Neural crest cell (in vitro differentiated cells): Measurements from ENCODE around the gene GAB2. TPM values are rescaled to one million over a fixed set of nuclear protein-coding genes. Genes with fewer than 3 reads are reported as not detected.

ENCODE experiments used
- DNase-seq: peaks from one replicate; pipeline ENCODE4 v3.0.0; 2021; ENCODE audit warnings: low read depth, mixed read lengths, low spot score
- H3K27ac Mint-ChIP-seq: one replicate; pipeline ENCODE4 v1.8.0; 2021; ENCODE audit warnings: mild to moderate bottlenecking, mixed read lengths; ENCODE audit not compliant: unreplicated experiment
- H3K27me3 Mint-ChIP-seq: 2 replicates; pipeline ENCODE4 v1.8.0; 2021; ENCODE audit warnings: low read depth, mild to moderate bottlenecking, mixed read lengths
- H3K36me3 Mint-ChIP-seq: 2 replicates; pipeline ENCODE4 v1.8.0; 2021; ENCODE audit warnings: low read depth, mild to moderate bottlenecking, mixed read lengths
- H3K4me1 Mint-ChIP-seq: 2 replicates; pipeline ENCODE4 v1.8.0; 2021; ENCODE audit warnings: mixed read lengths
- H3K4me3 Mint-ChIP-seq: one replicate; pipeline ENCODE4 v1.8.0; 2021; ENCODE audit warnings: mild to moderate bottlenecking, mixed read lengths
- H3K9me3 Mint-ChIP-seq: 2 replicates; pipeline ENCODE4 v1.8.0; 2021; ENCODE audit warnings: mixed read lengths
- CTCF ChIP-seq: fragments of 200-600 bp; sonication (generic); conservative IDR thresholded peaks from 2 replicates; pipeline ENCODE4 v1.5.0; 2021; ENCODE audit warnings: antibody characterized with exemption, mild to moderate bottlenecking
- total RNA-seq: library from RNA; stranded (reverse); gene quantifications from 2 replicates; pipeline ENCODE4 v1.2.1, GENCODE V29; 2021

GAB2 gene
- total RNA-seq, 1 donor from 2014 or later = 27.9 TPM

- TF ChIP-seq CTCF = no peak
These were observed 31.2 kb downstream of the GAB2 start for GRCh38 chr11:78386215-78386941.

DNA sequence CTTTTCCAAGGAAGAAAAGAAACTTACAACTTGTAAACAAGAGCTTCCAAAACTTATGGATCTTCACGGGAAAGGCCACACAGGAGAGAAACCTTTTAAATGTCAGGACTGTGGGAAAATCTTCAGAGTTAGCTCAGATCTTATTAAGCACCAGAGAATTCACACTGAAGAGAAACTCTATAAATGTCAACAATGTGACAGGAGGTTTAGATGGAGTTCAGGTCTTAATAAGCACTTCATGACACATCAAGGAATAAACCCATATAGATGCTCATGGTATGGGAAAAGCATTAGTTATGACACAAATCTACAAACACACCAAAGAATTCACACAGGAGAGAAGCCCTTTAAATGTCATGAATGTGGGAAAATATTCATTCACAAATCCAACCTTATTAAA, 32.4 kb downstream of the GAB2 start:
- no peak for DNase-seq
- peaks cover 13% of the 10 kb centered on the region for H3K9me3 Mint-ChIP-seq
- peaks cover 35% of the 10 kb centered on the region for H3K36me3 Mint-ChIP-seq
- H3K4me3 Mint-ChIP-seq = no peak overlapping the region
- H3K27me3 Mint-ChIP-seq = no peaks in the 10 kb centered on the region
- H3K27ac Mint-ChIP-seq = no peak overlapping the region
- peaks cover 6% of the 10 kb centered on the region for H3K4me1 Mint-ChIP-seq
- no peak for TF ChIP-seq CTCF

More at GRCh38 chr11:78386215-78386941, 31.2 kb downstream of the GAB2 start:
- DNase-seq = no peak
- peaks cover 15% of the 10 kb centered on the region for H3K9me3 Mint-ChIP-seq
- no peaks in the 10 kb centered on the region for H3K27me3 Mint-ChIP-seq
- peaks cover 4% of the 10 kb centered on the region for H3K4me1 Mint-ChIP-seq
- no peak overlapping the region for H3K27ac Mint-ChIP-seq
- H3K4me3 Mint-ChIP-seq = no peak overlapping the region
- peaks cover 35% of the 10 kb centered on the region for H3K36me3 Mint-ChIP-seq

DNA sequence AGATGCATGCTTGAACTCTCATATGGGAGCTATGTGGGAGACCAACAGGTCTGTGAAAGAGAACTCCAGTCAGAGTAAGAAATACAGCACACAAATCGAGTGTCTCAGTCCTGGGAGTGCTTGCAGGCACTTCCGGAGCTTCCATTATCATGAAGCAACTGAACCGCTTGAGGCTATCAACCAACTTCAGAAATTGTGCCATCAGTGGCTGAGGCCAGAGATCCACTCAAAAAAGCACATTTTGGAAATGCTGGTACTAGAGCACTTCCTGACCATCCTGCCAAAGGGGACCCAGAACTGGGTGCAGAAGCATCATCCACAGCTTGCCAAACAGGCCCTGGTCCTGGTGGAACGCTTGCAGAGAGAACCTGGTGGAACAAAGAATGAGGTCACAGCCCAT, 33.4 kb downstream of the GAB2 start:
- Mint-ChIP-seq H3K36me3 (peaks cover 35% of the 10 kb centered on the region), H3K27ac (no peak overlapping the region), H3K4me1 (peaks cover 6% of the 10 kb centered on the region), H3K4me3 (no peak overlapping the region), H3K9me3 (peaks cover 13% of the 10 kb centered on the region), H3K27me3 (no peaks in the 10 kb centered on the region)
- no peak for TF ChIP-seq CTCF
- no peak for DNase-seq

DNA sequence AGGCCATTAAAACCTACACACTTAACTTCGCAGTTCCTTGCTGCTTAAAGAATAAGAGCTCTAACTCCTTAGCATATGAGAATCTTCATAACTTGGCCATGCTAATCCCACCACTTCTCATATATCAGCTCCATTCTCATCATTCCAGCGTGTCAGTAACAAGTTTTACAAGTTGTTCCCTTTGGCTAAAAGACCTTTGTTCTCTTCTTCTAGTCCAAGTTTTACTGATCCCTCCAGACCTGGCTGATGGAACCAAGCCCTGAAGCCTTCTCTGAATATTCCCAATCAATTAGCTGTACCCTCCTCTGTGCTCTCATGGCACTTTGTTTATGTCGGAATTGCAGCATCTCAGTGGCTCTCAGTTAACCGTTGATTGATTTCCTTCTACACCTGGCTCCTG, 35.8 kb downstream of the GAB2 start:
- Mint-ChIP-seq H3K27me3 (no peaks in the 10 kb centered on the region), H3K4me3 (no peak overlapping the region), H3K27ac (peak overlapping the region; percentile 5), H3K36me3 (peaks cover 29% of the 10 kb centered on the region), H3K9me3 (peaks cover 9% of the 10 kb centered on the region), H3K4me1 (peaks cover 9% of the 10 kb centered on the region)
- no peak for DNase-seq
- no peak for TF ChIP-seq CTCF

DNA sequence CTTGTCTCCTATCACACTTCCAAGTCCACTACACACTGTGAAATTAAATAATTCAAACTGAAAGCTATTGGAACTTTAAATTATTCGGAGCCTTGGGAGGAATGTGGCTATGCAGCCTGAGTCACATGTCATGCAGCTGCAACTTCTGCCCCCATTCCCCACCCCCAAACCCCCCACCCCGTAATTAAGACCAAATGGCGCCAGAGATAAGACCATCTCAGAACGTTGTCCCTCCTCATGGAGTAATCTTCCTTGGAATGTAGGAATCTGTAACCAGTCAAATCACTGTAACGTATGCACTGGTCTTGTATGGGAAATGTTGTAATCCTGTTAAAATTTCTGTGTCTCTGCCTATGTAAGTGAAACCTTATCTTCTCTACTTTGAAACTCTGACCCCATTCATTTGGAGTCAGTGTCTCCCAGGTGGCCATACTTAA, 37.0 kb downstream of the GAB2 start:
- Mint-ChIP-seq H3K9me3 (peaks cover 9% of the 10 kb centered on the region), H3K4me1 (peaks cover 9% of the 10 kb centered on the region), H3K27ac (no peak overlapping the region), H3K27me3 (no peaks in the 10 kb centered on the region), H3K4me3 (no peak overlapping the region), H3K36me3 (peaks cover 24% of the 10 kb centered on the region)
- TF ChIP-seq CTCF = no peak
- DNase-seq = no peak
